NT2/D1 (cell line): Measurements from ENCODE around the gene CAMTA1.
"Not testable (repeated sequence)": the region's sequence is repeated elsewhere in the genome, so short reads cannot be mapped to it uniquely, and the experiment has no call there.

Source experiments
- DNase-seq: peaks from one replicate; pipeline ENCODE4 v3.0.0-alpha.2; 2011; ENCODE audit warnings: low read depth, low spot score
- H3K27me3 ChIP-seq: 2 replicates; pipeline ENCODE4 v1.6.0; 2011; ENCODE audit warnings: mild to moderate bottlenecking; ENCODE audit not compliant: insufficient read length, insufficient read depth
- H3K36me3 ChIP-seq: 2 replicates; pipeline ENCODE4 v1.6.1; 2011; ENCODE audit warnings: mild to moderate bottlenecking, low read length, mixed read lengths; ENCODE audit not compliant: insufficient read depth, insufficient read length
- H3K4me1 ChIP-seq: 2 replicates; pipeline ENCODE4 v1.5.1; 2011; ENCODE audit not compliant: insufficient read depth, insufficient read length
- H3K4me3 ChIP-seq: 2 replicates; pipeline ENCODE4 v1.5.1; 2011; ENCODE audit warnings: low read depth; ENCODE audit not compliant: insufficient read length
- H3K9ac ChIP-seq: 2 replicates; pipeline ENCODE4 v1.6.0; 2011; ENCODE audit warnings: low read depth; ENCODE audit not compliant: insufficient read length
- H3K9me3 ChIP-seq: 2 replicates; pipeline ENCODE4 v1.5.1; 2011; ENCODE audit warnings: mild to moderate bottlenecking, low read length; ENCODE audit not compliant: insufficient read depth
- SUZ12 ChIP-seq: IDR thresholded peaks from 2 replicates; pipeline ENCODE4 v1.6.1; 2011; ENCODE audit not compliant: insufficient read length, insufficient read depth; ENCODE audit errors: extremely low read depth
- YY1 ChIP-seq: IDR thresholded peaks from 2 replicates; pipeline ENCODE4 v1.6.1; 2011; ENCODE audit not compliant: insufficient read length, insufficient read depth
- ZNF274 ChIP-seq: IDR thresholded peaks from 2 replicates; pipeline ENCODE4 v1.6.1; 2011; ENCODE audit warnings: mild to moderate bottlenecking, low read depth, low read length

The CAMTA1 gene

GRCh38 chr1:6825828-6826227, 40.6 kb downstream of the CAMTA1 start:
- Histone ChIP-seq H3K4me3 (no peak overlapping the region), H3K27me3 (no peaks in the 10 kb centered on the region), H3K9ac (no peak overlapping the region), H3K4me1 (no peaks in the 10 kb centered on the region), H3K36me3 (peaks cover 13% of the 10 kb centered on the region), H3K9me3 (no peaks in the 10 kb centered on the region)
- TF ChIP-seq YY1 (no peak), ZNF274 (no peak), SUZ12 (no peak)
- DNase-seq, result no peak

GRCh38 chr1:6827079-6827478, 41.8 kb downstream of the CAMTA1 start:
- no peaks in the 10 kb centered on the region for H3K27me3 ChIP-seq
- no peak for DNase-seq
- no peaks in the 10 kb centered on the region for H3K9me3 ChIP-seq
- H3K4me3 ChIP-seq, result no peak overlapping the region
- no peak overlapping the region for H3K9ac ChIP-seq
- TF ChIP-seq YY1, result no peak
- TF ChIP-seq SUZ12, result no peak
- TF ChIP-seq ZNF274, result no peak
- H3K36me3 ChIP-seq, result peaks cover 13% of the 10 kb centered on the region
- H3K4me1 ChIP-seq, result no peaks in the 10 kb centered on the region

GRCh38 chr1:6827630-6828165, 42.4 kb downstream of the CAMTA1 start:
- Histone ChIP-seq H3K27me3 (no peaks in the 10 kb centered on the region), H3K36me3 (peaks cover 13% of the 10 kb centered on the region), H3K9me3 (no peaks in the 10 kb centered on the region), H3K9ac (no peak overlapping the region), H3K4me1 (no peaks in the 10 kb centered on the region), H3K4me3 (no peak overlapping the region)
- no peak for DNase-seq
- no peak for TF ChIP-seq ZNF274
- TF ChIP-seq SUZ12, result no peak
- no peak for TF ChIP-seq YY1

GRCh38 chr1:6831366-6831765, 46.1 kb downstream of the CAMTA1 start:
- no peak for TF ChIP-seq SUZ12
- no peak for TF ChIP-seq YY1
- TF ChIP-seq ZNF274, result no peak
- DNase-seq, result no peak
- Histone ChIP-seq H3K4me3 (no peak overlapping the region), H3K27me3 (no peaks in the 10 kb centered on the region), H3K4me1 (no peaks in the 10 kb centered on the region), H3K9me3 (no peaks in the 10 kb centered on the region), H3K9ac (no peak overlapping the region), H3K36me3 (peaks cover 13% of the 10 kb centered on the region)

- H3K27me3 ChIP-seq, DNase-seq, H3K9me3 ChIP-seq, H3K4me1 ChIP-seq, H3K9ac ChIP-seq, H3K4me3 ChIP-seq: not testable (repeated sequence)
- peaks cover 11% of the 10 kb centered on the region for H3K36me3 ChIP-seq
Observed at GRCh38 chr1:6832006-6832405, 46.8 kb downstream of the CAMTA1 start.

GRCh38 chr1:6832531-6833188, 47.4 kb downstream of the CAMTA1 start:
- DNase-seq, result no peak
- no peaks in the 10 kb centered on the region for H3K9me3 ChIP-seq
- H3K4me3 ChIP-seq, result no peak overlapping the region
- H3K4me1 ChIP-seq, result no peaks in the 10 kb centered on the region
- peaks cover 8% of the 10 kb centered on the region for H3K36me3 ChIP-seq
- H3K9ac ChIP-seq, result no peak overlapping the region
- TF ChIP-seq YY1, result no peak
- no peak for TF ChIP-seq ZNF274
- no peak for TF ChIP-seq SUZ12
- H3K27me3 ChIP-seq, result no peaks in the 10 kb centered on the region

GRCh38 chr1:6833804-6834203, 48.5 kb downstream of the CAMTA1 start:
- Histone ChIP-seq H3K27me3 (no peaks in the 10 kb centered on the region), H3K4me3 (no peak overlapping the region), H3K9me3 (no peaks in the 10 kb centered on the region), H3K4me1 (no peaks in the 10 kb centered on the region), H3K36me3 (peaks cover 11% of the 10 kb centered on the region), H3K9ac (no peak overlapping the region)
- no peak for TF ChIP-seq ZNF274
- TF ChIP-seq SUZ12, result no peak
- no peak for TF ChIP-seq YY1
- DNase-seq, result no peak
